HK-2 (cell line): ENCODE measurements around the gene NCOR1.

Experiments
- DNase-seq: peaks from one replicate; pipeline ENCODE4 v3.0.0-alpha.2; 2018; ENCODE audit not compliant: unreplicated experiment

The NCOR1 gene

DNA sequence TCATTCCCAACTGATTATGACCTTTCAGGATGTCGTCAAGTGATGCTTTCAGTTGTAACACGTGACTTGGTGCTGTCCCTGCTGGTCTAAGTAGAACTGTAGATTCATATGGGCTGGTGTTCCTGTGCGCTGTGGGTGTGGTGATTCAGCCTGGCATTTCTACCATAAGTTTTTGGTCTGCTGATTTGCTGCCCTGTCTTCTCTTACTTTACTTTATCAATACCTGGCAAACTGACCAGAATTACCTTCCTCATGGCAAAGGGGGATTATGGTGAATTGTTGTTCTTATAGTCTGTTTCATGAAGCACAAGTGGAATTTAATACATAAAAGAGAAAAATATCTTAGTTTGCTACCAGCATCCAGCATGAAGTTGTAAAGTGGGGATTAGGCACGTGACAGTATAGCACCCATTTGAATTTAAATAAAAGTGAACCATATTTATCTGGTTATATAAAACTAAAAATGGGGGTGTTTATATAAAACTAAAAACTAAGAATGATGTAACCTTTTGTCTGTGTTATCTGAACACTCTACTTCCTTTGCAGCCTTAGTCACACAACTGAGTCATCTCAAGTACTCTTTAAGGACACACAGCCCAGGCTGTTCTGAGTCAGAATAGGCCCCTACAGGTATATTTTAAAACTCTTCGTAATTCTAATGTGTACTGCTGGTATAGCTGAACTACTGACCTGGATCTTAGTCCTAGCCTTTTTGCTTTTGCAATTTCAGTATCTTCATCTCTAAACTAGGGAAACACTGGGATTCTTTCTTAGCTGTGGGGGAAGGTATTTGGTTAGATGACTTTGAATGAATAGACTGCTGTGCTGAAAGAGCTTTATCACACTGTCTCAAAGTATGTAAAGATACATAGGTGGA lies 187.4 kb downstream of the NCOR1 start:
- peak; percentile 27 for DNase-seq

GRCh38 chr17:16026895-16027294 lies 188.4 kb downstream of the NCOR1 start:
- DNase-seq, result no peak

DNA sequence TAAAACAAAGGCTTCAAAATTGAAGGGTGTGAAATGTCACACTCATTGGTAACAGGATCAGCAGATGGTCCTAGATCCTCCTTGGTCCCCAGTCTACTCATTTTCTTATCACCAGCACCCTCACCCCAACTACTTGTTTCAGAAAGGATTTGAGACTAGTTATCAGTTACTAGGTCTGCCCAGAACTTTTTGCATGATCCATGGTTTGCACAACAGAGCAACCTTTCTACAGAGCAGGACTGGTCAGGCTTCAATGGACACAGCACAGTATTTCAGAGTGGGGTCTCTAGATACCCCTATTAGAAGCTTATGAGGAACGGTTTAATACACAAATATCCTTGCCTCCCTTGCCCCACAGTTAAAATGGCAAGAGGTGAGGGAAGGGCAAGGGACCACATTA lies 190.1 kb downstream of the NCOR1 start:
- DNase-seq, result no peak

GRCh38 chr17:16023881-16024280 lies 191.5 kb downstream of the NCOR1 start:
- no peak for DNase-seq

GRCh38 chr17:16019347-16019746 lies 196.0 kb downstream of the NCOR1 start:
- no peak for DNase-seq

DNA sequence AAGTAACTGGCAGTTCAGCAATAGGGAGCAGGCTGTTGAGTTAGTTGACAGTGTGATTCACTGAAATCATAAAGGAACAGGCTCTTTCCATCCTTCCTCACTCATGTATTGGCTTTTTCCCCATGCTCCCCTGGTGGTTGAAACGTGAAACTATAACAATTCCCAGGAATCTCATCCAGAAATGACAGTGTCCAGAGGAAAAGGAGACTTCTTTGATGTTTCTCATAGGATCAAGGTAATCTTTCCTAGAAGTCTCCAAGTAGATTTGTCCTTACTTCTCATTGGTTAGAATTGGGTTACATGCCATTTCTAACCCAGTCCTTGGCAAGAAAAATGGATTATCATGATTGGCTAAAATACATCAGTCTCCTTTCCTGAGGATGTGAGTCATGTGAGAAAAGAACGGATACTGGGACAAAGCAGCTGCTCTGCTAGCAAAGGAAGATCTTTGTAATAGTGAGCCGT lies 201.4 kb downstream of the NCOR1 start:
- DNase-seq, result peak; percentile 8

GRCh38 chr17:16007439-16007838 lies 207.9 kb downstream of the NCOR1 start:
- no peak for DNase-seq

DNA sequence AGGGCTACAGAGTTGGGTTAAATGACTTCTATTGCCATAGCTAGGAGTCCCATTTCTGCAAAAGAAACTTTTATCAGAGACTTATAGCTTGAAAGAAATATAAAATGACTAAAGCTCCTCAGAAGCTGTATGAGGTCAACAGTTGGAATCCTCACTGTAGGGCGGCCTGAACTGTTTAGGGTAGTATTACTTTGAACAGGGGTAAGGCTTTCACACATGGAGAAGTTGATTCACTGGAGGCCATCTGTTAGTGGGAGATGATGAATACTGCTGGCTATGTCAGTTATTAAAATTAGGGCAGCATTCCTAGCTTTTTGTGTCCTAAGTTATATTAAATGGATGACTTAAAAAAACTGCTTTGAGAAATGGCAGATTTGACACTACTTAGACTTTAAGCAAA lies 209.7 kb downstream of the NCOR1 start:
- DNase-seq, result no peak

DNA sequence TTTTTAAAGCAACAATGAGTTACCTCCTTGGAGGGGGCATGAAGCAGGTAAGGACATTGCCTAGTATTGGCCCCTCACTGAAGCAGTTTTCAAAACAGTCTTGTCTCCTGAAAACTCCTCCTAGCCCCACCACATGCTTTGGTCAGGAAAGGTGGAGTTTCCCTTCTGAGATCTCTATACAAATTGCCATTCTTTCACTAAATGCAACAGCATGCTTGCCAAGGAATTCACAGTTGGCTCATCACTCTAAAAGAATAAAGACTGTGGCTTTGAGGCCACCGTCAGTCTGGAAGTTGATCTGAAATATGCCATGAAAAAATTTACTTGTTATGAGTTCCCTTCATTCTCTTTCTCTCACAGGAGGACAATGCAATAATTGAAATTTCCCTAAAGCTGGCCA lies 211.5 kb downstream of the NCOR1 start:
- DNase-seq, result no peak

DNA sequence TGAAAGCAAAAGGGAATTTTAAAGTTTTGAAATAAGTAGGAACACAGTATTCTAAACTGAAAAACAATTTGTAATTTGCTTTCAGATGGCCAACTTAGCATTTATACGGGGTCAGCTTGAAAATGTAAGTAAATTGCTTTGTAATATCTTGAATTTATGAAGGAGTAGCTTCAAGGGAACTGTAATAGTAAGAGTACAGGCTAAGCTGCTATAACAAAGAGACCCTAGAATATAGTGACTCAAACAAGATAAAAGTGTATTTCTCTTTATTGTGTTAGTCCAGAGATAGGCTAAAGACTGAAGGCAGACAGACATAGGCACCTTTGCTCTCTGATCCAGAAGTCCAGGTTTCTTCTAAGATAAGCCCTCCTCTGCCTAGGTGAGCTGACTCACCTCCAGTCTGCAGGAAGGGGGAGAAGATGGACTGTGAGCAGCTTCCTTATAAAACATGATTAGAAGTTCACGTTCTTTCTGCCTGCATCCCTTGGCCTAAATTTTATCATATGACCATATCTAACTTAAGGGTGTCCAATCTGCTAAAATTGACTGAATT lies 212.6 kb downstream of the NCOR1 start:
- DNase-seq, result no peak

DNA sequence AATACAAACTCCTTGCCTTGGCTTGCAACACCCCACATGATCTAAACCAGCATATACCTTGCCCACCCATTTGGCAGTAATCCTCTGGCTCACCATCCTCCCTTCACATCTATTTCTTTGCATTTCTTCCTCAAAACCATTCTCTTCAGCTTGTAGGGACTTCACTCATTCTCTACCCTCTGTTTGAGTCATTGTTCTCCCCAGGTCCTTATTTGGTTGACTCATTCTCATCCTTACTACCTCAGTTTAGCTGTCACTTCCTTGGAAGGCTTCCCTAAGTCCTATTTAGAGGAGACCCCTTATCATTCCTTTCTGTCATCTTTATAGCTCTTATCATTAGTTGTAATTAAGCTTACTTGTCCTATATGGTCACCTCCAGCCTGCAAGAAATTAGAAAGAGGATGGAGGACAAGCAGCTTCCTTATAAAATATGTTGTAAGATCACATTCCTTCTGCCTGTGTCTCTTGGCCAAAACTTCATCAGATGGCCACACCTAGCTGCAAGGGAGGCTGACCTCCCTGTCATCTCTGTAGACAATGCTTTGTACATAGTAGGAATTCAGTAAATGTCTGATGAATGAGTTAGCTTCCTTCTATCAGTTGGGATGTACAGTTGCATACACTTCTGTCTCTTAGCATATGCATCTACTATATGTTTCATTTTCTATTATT lies 214.0 kb downstream of the NCOR1 start:
- no peak for DNase-seq

GRCh38 chr17:15999974-16000827 lies 215.1 kb downstream of the NCOR1 start:
- DNase-seq, result no peak

GRCh38 chr17:15999141-15999973 lies 216.0 kb downstream of the NCOR1 start, which contains the start of the genes TTC19 and ZSWIM7:
TSS of gene TTC19 (plus strand) at chr17:15999824. CDS start at chr17:15999849, 25 bp downstream.
TSS of gene ZSWIM7 (minus strand) at chr17:15999704. CDS start at chr17:15999594, 110 bp downstream.
- peak; percentile 98 for DNase-seq

GRCh38 chr17:15998031-15998562 lies 217.2 kb downstream of the NCOR1 start:
- no peak for DNase-seq

GRCh38 chr17:15996322-15996721 lies 219.0 kb downstream of the NCOR1 start:
- DNase-seq, result no peak

- no peak for DNase-seq
These were observed 233.4 kb downstream of the NCOR1 start for GRCh38 chr17:15981646-15982580.

GRCh38 chr17:15981208-15981607 lies 234.1 kb downstream of the NCOR1 start:
- DNase-seq, result no peak
